ENCODE measurements around the gene POLA1.

Gene POLA1

DNA sequence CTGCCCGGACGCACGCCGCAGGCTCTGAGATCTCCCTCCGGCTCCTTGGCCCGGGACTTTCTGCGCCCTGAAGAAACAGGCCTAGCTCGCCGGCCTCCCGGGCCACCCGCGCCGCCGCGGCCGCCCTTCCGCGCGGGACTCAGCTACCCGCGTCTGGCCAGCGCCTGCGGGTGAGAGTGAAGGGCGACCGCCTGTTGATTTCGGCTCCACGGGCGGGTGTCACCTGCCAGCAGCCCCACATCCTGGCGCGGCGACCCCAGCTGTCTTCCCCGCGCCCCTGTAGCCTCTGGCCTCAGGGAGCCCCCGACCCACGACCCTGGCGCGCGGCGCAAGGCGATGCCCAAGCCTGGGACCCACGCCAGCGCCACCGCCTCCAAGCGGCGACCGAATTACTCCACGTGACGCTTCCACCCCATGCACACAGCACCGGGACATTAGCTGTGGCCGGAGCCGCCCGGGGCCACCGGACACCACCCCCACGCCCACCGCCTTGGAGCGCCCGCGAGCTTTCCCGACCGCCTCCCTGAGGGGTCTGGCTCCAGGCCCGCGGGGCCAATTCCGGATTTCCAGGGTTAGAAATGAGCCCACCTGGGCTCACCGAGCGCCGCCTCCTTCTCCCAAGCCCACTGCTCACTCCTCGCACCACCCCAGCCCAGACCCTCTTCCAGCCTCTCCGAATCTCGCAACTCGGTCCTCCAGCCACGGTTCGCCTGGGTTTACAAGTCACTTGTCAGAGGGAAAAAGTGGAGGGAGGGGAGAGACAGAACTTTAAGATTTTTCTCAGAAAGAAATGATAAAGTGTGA lies 311.9 kb downstream of the POLA1 start:
- Histone ChIP-seq H3K9me3 (ENCODE audit: control insufficient read depth, insufficient read depth, low read length) (no peaks in the 10 kb centered on the region), H3K27ac (ENCODE audit: low read length) (no peak overlapping the region), H3K4me1 (ENCODE audit: control insufficient read depth, insufficient read depth, low read length) (peaks cover 6% of the 10 kb centered on the region; the same call in 1 of the 2 replicates), H3K36me3 (ENCODE audit: control insufficient read depth, insufficient read depth, low read length) (no peaks in the 10 kb centered on the region), H3K4me3 (ENCODE audit: low read length) (no peak overlapping the region), H3K27me3 (ENCODE audit: control insufficient read depth, insufficient read depth, low read length) (peaks cover 77% of the 10 kb centered on the region)
- no CpG with 5 or more reads among the region's 72 CpGs for WGBS (ENCODE audit: insufficient coverage, insufficient read length)
- DNase-seq (ENCODE audit: low read depth, low spot score) = no peak

DNA sequence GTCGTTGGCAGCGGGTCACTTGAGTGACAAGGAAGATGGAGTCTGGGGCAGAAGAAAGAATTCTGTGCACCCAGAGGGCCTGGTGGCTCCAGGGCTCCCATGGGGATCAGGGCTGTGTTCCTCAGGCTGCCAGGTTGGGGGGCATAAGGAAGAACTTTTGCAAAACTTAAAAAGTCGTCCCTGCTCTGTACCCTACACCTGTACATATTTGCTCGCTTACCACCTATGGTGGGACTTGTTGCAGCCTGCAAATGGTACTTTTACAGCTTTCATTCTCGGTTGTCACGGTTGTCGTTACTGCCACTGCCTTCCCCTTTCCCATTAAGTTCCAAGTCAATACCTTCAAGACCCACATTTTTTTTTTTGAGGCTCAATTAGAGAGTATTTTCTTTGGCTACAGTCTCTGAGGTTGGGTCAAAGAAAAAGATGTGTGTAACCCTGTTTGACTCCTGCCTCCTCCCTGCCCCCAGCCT lies 312.9 kb downstream of the POLA1 start:
- no peak overlapping the region for H3K4me3 ChIP-seq (ENCODE audit: low read length)
- peaks cover 6% of the 10 kb centered on the region; the same call in 1 of the 2 replicates for H3K4me1 ChIP-seq (ENCODE audit: control insufficient read depth, insufficient read depth, low read length)
- no CpG with 5 or more reads among the region's 7 CpGs for WGBS (ENCODE audit: insufficient coverage, insufficient read length)
- DNase-seq (ENCODE audit: low read depth, low spot score) = no peak
- H3K27me3 ChIP-seq (ENCODE audit: control insufficient read depth, insufficient read depth, low read length) = peaks cover 83% of the 10 kb centered on the region
- H3K27ac ChIP-seq (ENCODE audit: low read length) = no peak overlapping the region
- H3K36me3 ChIP-seq (ENCODE audit: control insufficient read depth, insufficient read depth, low read length) = no peaks in the 10 kb centered on the region
- no peaks in the 10 kb centered on the region for H3K9me3 ChIP-seq (ENCODE audit: control insufficient read depth, insufficient read depth, low read length)

DNA sequence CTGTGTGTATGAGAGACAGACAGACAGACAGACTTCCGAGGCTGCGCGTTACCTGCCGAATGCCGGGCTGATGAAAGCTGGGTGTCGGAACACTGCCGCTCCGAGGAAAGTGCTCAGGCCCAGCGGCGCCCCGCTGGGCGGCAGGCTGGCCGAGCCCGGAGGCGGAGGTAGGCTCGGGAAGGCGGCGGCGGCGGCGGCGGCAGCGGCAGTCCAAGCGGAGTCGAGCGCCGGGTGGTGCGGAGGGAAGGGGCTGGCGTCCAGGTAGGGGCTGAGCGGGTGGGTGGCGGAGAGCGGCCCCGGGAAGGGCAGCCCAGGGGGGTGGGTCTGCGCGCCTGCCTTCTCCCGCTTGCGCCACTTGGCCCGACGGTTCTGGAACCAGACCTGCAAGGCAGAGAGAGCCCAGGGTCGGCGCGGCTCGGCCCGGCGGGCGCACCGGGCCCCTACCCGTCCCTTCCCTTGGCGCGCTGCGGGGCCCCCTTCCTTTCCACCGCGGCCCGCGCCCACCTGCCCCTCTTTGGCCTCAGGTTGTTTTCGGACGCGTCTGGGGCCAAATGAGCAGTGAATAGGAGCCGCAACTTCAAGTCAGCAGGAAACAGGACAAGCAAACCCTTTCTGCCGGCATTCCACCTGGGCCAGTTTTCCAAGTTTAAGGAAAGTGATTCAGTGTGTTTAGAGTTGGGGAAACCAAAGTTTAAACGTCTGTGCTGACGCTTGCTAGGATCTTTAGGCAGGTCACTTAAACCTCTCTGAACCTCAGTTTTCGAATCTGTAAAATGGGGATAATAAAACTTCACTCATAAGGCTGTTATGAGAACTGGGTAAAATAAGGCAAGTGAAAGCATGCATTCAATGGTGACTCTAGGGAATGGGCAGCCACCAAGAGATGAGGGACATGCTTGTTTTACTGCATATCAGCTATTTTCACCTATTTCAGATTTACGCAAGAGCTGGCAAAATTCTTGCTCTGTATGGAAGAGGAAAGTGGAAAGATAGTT lies 313.6 kb downstream of the POLA1 start:
- H3K27ac ChIP-seq (ENCODE audit: low read length) = no peak overlapping the region
- peaks cover 6% of the 10 kb centered on the region; the same call in 1 of the 2 replicates for H3K4me1 ChIP-seq (ENCODE audit: control insufficient read depth, insufficient read depth, low read length)
- no peaks in the 10 kb centered on the region for H3K9me3 ChIP-seq (ENCODE audit: control insufficient read depth, insufficient read depth, low read length)
- H3K4me3 ChIP-seq (ENCODE audit: low read length) = peak overlapping the region; percentile 18; the same call in 1 of the 2 replicates
- WGBS (ENCODE audit: insufficient coverage, insufficient read length) = no CpG with 5 or more reads among the region's 64 CpGs
- peaks cover 87% of the 10 kb centered on the region for H3K27me3 ChIP-seq (ENCODE audit: control insufficient read depth, insufficient read depth, low read length)
- DNase-seq (ENCODE audit: low read depth, low spot score) = no peak
- no peaks in the 10 kb centered on the region for H3K36me3 ChIP-seq (ENCODE audit: control insufficient read depth, insufficient read depth, low read length)

DNA sequence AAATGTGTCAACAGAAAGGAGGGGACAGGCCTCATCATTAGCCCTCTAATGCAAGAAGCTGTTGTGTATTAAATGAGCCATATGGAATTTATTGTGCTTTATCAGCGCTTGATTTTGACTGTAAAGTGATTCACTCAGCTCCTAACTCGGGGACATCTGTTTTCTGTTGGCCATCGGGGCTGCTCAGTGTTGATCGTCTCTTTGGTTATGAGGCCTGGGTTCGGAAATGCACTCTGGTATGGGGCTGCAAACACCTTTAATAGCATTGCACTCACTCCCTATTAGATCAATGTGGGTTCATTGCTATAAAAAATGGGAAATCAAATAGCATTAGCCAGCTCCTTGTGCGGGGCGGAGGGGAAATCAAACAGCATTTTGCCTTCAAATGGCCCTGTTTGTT lies 315.7 kb downstream of the POLA1 start:
- no peak overlapping the region for H3K27ac ChIP-seq (ENCODE audit: low read length)
- H3K36me3 ChIP-seq (ENCODE audit: control insufficient read depth, insufficient read depth, low read length) = no peaks in the 10 kb centered on the region
- peaks cover 5% of the 10 kb centered on the region; the same call in 1 of the 2 replicates for H3K4me1 ChIP-seq (ENCODE audit: control insufficient read depth, insufficient read depth, low read length)
- no peak for DNase-seq (ENCODE audit: low read depth, low spot score)
- no peaks in the 10 kb centered on the region for H3K9me3 ChIP-seq (ENCODE audit: control insufficient read depth, insufficient read depth, low read length)
- no CpG with 5 or more reads among the region's 7 CpGs for WGBS (ENCODE audit: insufficient coverage, insufficient read length)
- peaks cover 88% of the 10 kb centered on the region for H3K27me3 ChIP-seq (ENCODE audit: control insufficient read depth, insufficient read depth, low read length)
- no peak overlapping the region for H3K4me3 ChIP-seq (ENCODE audit: low read length)

DNA sequence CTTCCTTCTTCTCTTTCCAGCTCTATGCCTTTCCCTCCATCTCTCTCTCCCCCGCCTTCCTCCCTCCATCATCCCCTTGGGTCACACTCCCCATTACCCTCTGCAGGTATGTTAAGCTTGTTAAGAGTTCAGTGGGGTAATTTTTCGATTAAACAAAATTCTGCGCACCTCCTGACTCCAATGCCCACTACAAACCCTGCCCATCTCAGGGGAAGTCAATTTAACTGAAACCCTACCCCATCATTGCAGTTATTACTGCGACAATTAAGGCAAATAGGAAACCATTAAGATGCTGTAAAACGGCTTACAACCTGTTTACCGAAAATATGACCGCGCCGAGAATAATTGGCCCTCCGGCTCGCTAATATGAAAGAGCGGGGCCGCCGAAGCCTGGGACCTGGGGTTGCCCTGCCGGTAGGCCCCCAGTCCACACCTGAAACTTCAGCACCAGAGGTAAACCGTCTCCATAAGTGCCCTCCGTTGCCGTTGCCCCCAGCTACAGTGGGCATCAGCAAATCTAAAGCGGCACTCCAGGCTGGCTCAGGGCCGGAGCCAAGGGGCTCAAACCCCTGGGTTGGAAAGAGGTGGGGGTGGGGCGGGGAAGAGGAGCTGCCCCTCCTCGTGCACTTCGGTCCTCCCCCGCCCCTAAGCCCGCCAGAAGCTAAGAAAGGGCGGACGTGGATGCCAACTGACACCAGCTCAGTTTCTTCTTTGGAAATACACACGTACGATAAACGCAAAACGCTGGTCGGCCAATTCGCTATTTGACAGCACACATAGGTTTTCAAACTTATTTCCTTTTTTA lies 317.3 kb downstream of the POLA1 start:
- Histone ChIP-seq H3K4me3 (ENCODE audit: low read length) (no peak overlapping the region), H3K27ac (ENCODE audit: low read length) (no peak overlapping the region), H3K27me3 (ENCODE audit: control insufficient read depth, insufficient read depth, low read length) (peaks cover 82% of the 10 kb centered on the region), H3K9me3 (ENCODE audit: control insufficient read depth, insufficient read depth, low read length) (no peaks in the 10 kb centered on the region), H3K36me3 (ENCODE audit: control insufficient read depth, insufficient read depth, low read length) (no peaks in the 10 kb centered on the region), H3K4me1 (ENCODE audit: control insufficient read depth, insufficient read depth, low read length) (peaks cover 2% of the 10 kb centered on the region; the same call in 1 of the 2 replicates)
- no peak for DNase-seq (ENCODE audit: low read depth, low spot score)
- WGBS (ENCODE audit: insufficient coverage, insufficient read length) = no CpG with 5 or more reads among the region's 33 CpGs

DNA sequence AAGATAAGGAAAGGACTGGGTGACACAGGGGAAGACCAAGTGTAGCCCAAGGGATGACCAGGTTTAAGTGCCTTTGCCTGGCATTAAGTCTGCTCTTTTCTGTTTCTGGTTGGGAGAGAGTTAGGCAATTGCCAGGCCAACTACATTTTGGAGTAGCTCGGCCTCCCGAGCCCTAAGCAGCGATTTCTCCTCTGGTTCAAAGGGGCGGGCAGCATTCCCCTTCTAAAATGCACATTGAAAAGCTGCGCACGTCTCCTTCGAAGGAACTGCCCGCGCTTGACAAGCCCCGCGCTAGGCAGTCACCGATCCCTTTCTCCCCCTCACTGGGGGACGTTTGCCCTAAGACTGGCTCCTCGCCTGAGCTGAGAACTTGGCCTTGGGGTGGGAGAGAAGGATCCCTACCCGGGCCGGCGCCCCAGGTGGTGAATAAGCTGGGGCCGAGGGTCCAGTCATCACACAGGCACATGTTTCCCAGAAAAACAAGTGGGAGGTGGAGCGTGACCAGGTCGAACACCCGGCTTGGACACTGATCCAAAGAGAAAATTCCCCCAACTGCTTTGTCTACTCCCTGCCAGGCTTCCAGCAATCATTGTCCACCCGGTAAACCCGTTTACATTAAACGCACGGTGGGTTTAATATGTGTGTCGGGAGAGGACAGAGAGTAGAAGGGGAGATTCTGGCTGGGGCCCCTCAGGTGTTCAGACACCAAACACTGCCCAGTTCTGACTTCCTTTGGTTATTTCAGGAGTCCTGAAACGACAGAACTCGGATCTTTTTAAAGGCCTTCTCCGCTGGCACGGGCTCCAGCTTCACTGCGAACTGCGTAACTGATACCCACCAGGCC lies 318.1 kb downstream of the POLA1 start:
- Histone ChIP-seq H3K27me3 (ENCODE audit: control insufficient read depth, insufficient read depth, low read length) (peaks cover 81% of the 10 kb centered on the region), H3K27ac (ENCODE audit: low read length) (no peak overlapping the region), H3K4me3 (ENCODE audit: low read length) (no peak overlapping the region), H3K4me1 (ENCODE audit: control insufficient read depth, insufficient read depth, low read length) (peaks cover 2% of the 10 kb centered on the region; the same call in 1 of the 2 replicates), H3K9me3 (ENCODE audit: control insufficient read depth, insufficient read depth, low read length) (no peaks in the 10 kb centered on the region), H3K36me3 (ENCODE audit: control insufficient read depth, insufficient read depth, low read length) (no peaks in the 10 kb centered on the region)
- no peak for DNase-seq (ENCODE audit: low read depth, low spot score)
- WGBS (ENCODE audit: insufficient coverage, insufficient read length) = no CpG with 5 or more reads among the region's 32 CpGs

DNA sequence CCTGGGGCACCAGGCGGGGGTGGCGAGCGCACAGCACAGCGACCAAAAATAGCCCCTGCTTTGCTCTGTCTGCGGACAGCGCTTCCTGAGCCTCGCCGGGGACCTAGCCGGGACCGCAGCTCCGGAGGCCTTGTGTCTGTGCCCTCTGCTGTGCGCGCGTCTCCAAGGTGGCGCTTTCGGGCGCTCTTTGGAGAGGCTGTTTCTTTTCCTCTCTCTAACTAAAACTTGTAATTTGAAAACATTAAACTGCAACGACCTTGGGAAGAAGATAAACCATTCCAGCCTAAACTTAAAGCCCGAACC lies 318.7 kb downstream of the POLA1 start:
- Histone ChIP-seq H3K4me1 (ENCODE audit: control insufficient read depth, insufficient read depth, low read length) (peaks cover 2% of the 10 kb centered on the region; the same call in 1 of the 2 replicates), H3K36me3 (ENCODE audit: control insufficient read depth, insufficient read depth, low read length) (no peaks in the 10 kb centered on the region), H3K27ac (ENCODE audit: low read length) (no peak overlapping the region), H3K27me3 (ENCODE audit: control insufficient read depth, insufficient read depth, low read length) (peaks cover 82% of the 10 kb centered on the region), H3K4me3 (ENCODE audit: low read length) (no peak overlapping the region), H3K9me3 (ENCODE audit: control insufficient read depth, insufficient read depth, low read length) (no peaks in the 10 kb centered on the region)
- no CpG with 5 or more reads among the region's 19 CpGs for WGBS (ENCODE audit: insufficient coverage, insufficient read length)
- no peak for DNase-seq (ENCODE audit: low read depth, low spot score)

DNA sequence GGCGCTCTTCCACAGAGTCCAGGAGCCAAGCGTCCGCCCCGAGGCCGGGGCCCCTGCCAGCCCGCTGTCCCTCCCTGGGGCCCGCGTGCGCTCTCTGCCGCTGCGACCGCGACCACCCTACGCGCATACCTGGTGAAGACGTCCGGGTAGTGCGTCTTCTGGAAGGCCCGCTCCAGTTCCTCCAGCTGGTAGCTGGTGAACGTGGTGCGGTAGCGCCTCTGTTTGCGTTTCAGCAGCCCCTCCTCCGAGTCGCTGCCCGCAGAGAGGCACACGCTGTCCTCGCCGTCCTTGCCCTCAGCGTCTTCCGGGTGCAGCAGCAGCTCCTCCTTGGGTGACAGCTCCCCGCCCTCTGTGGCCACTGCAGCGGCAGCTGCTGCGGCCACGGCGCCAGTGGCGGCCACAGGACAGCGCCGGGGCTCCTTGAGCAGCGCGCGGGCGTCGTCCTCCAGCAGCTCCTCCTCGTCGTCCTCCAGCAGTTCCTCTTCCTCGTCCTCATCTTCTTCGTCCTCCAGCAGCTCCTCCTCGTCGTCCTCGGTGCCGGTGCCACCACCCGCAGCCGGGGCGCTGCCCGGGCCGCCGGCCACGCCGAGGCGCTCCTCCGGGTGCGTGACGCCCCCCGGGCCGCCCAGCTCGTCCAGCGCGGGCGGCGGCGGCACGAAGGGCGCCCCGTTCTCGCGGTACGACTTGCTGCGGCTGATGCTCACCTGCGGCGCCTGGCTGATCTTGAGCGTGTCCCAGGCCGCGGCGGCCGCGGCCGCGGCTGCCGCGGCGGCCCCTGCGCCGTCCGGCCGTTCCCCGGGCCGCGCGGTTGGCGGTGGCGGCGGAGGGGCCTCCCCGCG lies 319.3 kb downstream of the POLA1 start:
- no peak overlapping the region for H3K4me3 ChIP-seq (ENCODE audit: low read length)
- no CpG with 5 or more reads among the region's 105 CpGs for WGBS (ENCODE audit: insufficient coverage, insufficient read length)
- H3K4me1 ChIP-seq (ENCODE audit: control insufficient read depth, insufficient read depth, low read length) = peaks cover 2% of the 10 kb centered on the region; the same call in 1 of the 2 replicates
- H3K27me3 ChIP-seq (ENCODE audit: control insufficient read depth, insufficient read depth, low read length) = peaks cover 77% of the 10 kb centered on the region
- H3K9me3 ChIP-seq (ENCODE audit: control insufficient read depth, insufficient read depth, low read length) = no peaks in the 10 kb centered on the region
- no peak overlapping the region for H3K27ac ChIP-seq (ENCODE audit: low read length)
- H3K36me3 ChIP-seq (ENCODE audit: control insufficient read depth, insufficient read depth, low read length) = no peaks in the 10 kb centered on the region
- DNase-seq (ENCODE audit: low read depth, low spot score) = no peak
